H1 (cell line): ENCODE measurements around the gene HEXIM2. TPM values are rescaled to one million over a fixed set of nuclear protein-coding genes. Genes with fewer than 3 reads are reported as not detected.

Experiments used
- CTCF ChIA-PET: fragments of 300-600 bp; sonication (Branson Sonifier 250); formaldehyde crosslinking; loops from one replicate; lab custom pipeline; 2021; ENCODE audit not compliant: partially characterized antibody; lab: Charles Lee
- POLR2A ChIA-PET: fragments of 300-600 bp; sonication (Branson Sonifier 250); formaldehyde crosslinking; loops from one replicate; lab custom pipeline; 2021; ENCODE audit warnings: inconsistent platforms; ENCODE audit not compliant: partially characterized antibody; lab: Charles Lee
- DNase-seq, 2 experiments: peaks; one replicate each; pipeline versions ENCODE4 v3.0.0 to v3.0.0-alpha.2; 2010 to 2022; ENCODE audit warnings: low spot score in 2 of 2, low read depth in 1 of 2, mixed read lengths in 1 of 2
- FAIRE-seq: peaks from 2 replicates; lab custom pipeline; 2011; peaks lifted over from hg19 to GRCh38; lab: Jason Lieb, UNC
- H2AFZ ChIP-seq: 2 replicates; pipeline ENCODE4 v1.8.1; 2012; ENCODE audit warnings: low read length, inconsistent platforms
- H2AK5ac ChIP-seq: 2 replicates; pipeline ENCODE4 v1.6.1; 2013; ENCODE audit warnings: low read depth, low read length
- H2BK120ac ChIP-seq: replicated peaks from 2 replicates; pipeline ENCODE3; 2013; ENCODE audit warnings: low read depth, low read length, inconsistent platforms
- H2BK12ac ChIP-seq: 2 replicates; pipeline ENCODE4 v1.6.1; 2013; ENCODE audit warnings: low read depth, low read length
- H2BK15ac ChIP-seq: 2 replicates; pipeline ENCODE4 v1.6.1; 2013; ENCODE audit warnings: low read length
- H2BK20ac ChIP-seq: 2 replicates; pipeline ENCODE4 v1.6.1; 2013; ENCODE audit warnings: low read length
- H2BK5ac ChIP-seq: 2 replicates; pipeline ENCODE4 v1.6.1; 2013; ENCODE audit warnings: low read depth, low read length
- H3K14ac ChIP-seq: 2 replicates; pipeline ENCODE4 v1.6.1; 2013; ENCODE audit warnings: inconsistent platforms; ENCODE audit not compliant: insufficient read length
- H3K18ac ChIP-seq: 2 replicates; pipeline ENCODE4 v1.6.1; 2013; ENCODE audit warnings: low read length; ENCODE audit errors: extremely low read depth
- H3K23ac ChIP-seq: 2 replicates; pipeline ENCODE4 v1.6.1; 2013; ENCODE audit warnings: inconsistent platforms; ENCODE audit not compliant: insufficient read length
- H3K23me2 ChIP-seq: 2 replicates; pipeline ENCODE4 v1.6.1; 2013; ENCODE audit warnings: low read depth, low read length
- H3K27ac ChIP-seq: 2 replicates; pipeline ENCODE4 v1.6.1; 2011; ENCODE audit warnings: low read depth, low read length, inconsistent platforms
- H3K27me3 ChIP-seq, 4 experiments: replicated peaks in 1 of 4; 1 replicate in 1 of 4; 2 replicates in 3 of 4; pipeline versions ENCODE4 v1.6.1 to v1.8.1; 2011 to 2013; ENCODE audit warnings: low read length in 3 of 4, mild to moderate bottlenecking in 3 of 4, inconsistent platforms in 2 of 4, mixed read lengths in 2 of 4, moderate library complexity in 1 of 4; ENCODE audit not compliant: control insufficient read depth in 3 of 4, insufficient read depth in 3 of 4; ENCODE audit errors: extremely low read depth in 1 of 4
- H3K36me3 ChIP-seq, 4 experiments: 2 replicates each; pipeline versions ENCODE4 v1.6.1 to v1.8.1; 2011 to 2013; ENCODE audit warnings: mild to moderate bottlenecking in 4 of 4, low read length in 3 of 4, moderate library complexity in 2 of 4, control low read depth in 1 of 4, inconsistent platforms in 1 of 4; ENCODE audit not compliant: insufficient read depth in 4 of 4, control insufficient read depth in 2 of 4
- H3K4ac ChIP-seq: replicated peaks from 2 replicates; pipeline ENCODE3; 2013; ENCODE audit warnings: low read length, low read depth, mixed read lengths, inconsistent platforms; ENCODE audit not compliant: insufficient read length
- H3K4me1 ChIP-seq, 4 experiments: replicated peaks in 1 of 4; 1 replicate in 1 of 4; 2 replicates in 3 of 4; pipeline versions ENCODE4 v1.6.1 to v1.8.1; 2011 to 2013; ENCODE audit warnings: low read length in 3 of 4, inconsistent platforms in 2 of 4, mixed read lengths in 1 of 4; ENCODE audit not compliant: insufficient read depth in 4 of 4, control insufficient read depth in 3 of 4
- H3K4me2 ChIP-seq, 2 experiments: 2 replicates each; pipeline versions ENCODE4 v1.6.1 to v1.8.1; 2011 to 2013; ENCODE audit warnings: low read depth in 2 of 2, low read length in 2 of 2, control low read depth in 1 of 2, inconsistent platforms in 1 of 2, mild to moderate bottlenecking in 1 of 2; ENCODE audit not compliant: insufficient read depth in 1 of 2
- H3K4me3 ChIP-seq, 4 experiments: fragments of 200-600, 300-600 bp in 1 of 4; sonication (generic), shearing (Covaris generic), sonication (Bioruptor Twin) in 1 of 4; 2 replicates each; pipeline versions ENCODE4 v1.5.1 to v1.8.1; 2011 to 2016; ENCODE audit warnings: low read length in 4 of 4, low read depth in 3 of 4, control low read depth in 2 of 4, inconsistent platforms in 2 of 4, mild to moderate bottlenecking in 2 of 4, mixed read lengths in 1 of 4, moderate library complexity in 1 of 4; ENCODE audit not compliant: insufficient read depth in 2 of 4; ENCODE audit errors: extremely low read depth in 1 of 4
- H3K56ac ChIP-seq: replicated peaks from 2 replicates; pipeline ENCODE3; 2013; ENCODE audit warnings: low read depth, mild to moderate bottlenecking, mixed read lengths, low read length, inconsistent platforms; ENCODE audit not compliant: insufficient read length
- H3K79me1 ChIP-seq: 2 replicates; pipeline ENCODE4 v1.6.1; 2013; ENCODE audit warnings: low read depth, low read length, control low read depth
- H3K79me2 ChIP-seq, 2 experiments: 2 replicates each; pipeline versions ENCODE4 v1.6.1 to v1.8.1; 2012 to 2013; ENCODE audit warnings: low read length in 2 of 2, mild to moderate bottlenecking in 2 of 2, inconsistent platforms in 1 of 2; ENCODE audit not compliant: insufficient read depth in 2 of 2, control insufficient read depth in 1 of 2
- H3K9ac ChIP-seq, 4 experiments: replicated peaks in 1 of 4; 1 replicate in 1 of 4; 2 replicates in 3 of 4; pipeline versions ENCODE4 v1.6.1 to v1.8.1; 2011 to 2013; ENCODE audit warnings: low read depth in 3 of 4, low read length in 3 of 4, control low read depth in 2 of 4, mild to moderate bottlenecking in 2 of 4, moderate library complexity in 2 of 4, inconsistent platforms in 1 of 4; ENCODE audit errors: extremely low read depth in 1 of 4
- H3K9me3 ChIP-seq, 2 experiments: 2 replicates each; pipeline versions ENCODE4 v1.6.1 to v1.8.1; 2012 to 2013; ENCODE audit warnings: mild to moderate bottlenecking in 2 of 2, moderate library complexity in 2 of 2, control low read depth in 1 of 2, inconsistent platforms in 1 of 2, low read depth in 1 of 2, low read length in 1 of 2, mixed read lengths in 1 of 2; ENCODE audit not compliant: insufficient read depth in 2 of 2
- H4K20me1 ChIP-seq, 2 experiments: replicated peaks in 1 of 2; 2 replicates each; pipeline versions ENCODE3 to v1.8.1; 2011 to 2013; ENCODE audit warnings: inconsistent platforms in 2 of 2, low read length in 2 of 2, mild to moderate bottlenecking in 1 of 2; ENCODE audit not compliant: insufficient read depth in 2 of 2, control insufficient read depth in 1 of 2
- H4K5ac ChIP-seq: 2 replicates; pipeline ENCODE4 v1.6.1; 2013; ENCODE audit warnings: low read length, low read depth, mixed read lengths, inconsistent platforms; ENCODE audit not compliant: insufficient read length
- H4K8ac ChIP-seq: 2 replicates; pipeline ENCODE4 v1.8.0; 2013; ENCODE audit warnings: mild to moderate bottlenecking, moderate library complexity, low read length, inconsistent platforms; ENCODE audit not compliant: insufficient read depth; ENCODE audit errors: extremely low read depth
- H4K91ac ChIP-seq: replicated peaks from 2 replicates; pipeline ENCODE3; 2013; ENCODE audit warnings: low read length, mixed read lengths, inconsistent platforms; ENCODE audit not compliant: insufficient read length
- CHD2 ChIP-seq: IDR thresholded peaks from 2 replicates; pipeline ENCODE4 v1.6.1; 2012; ENCODE audit warnings: low read length, improper control_type of control experiment
- EGR1 ChIP-seq: IDR thresholded peaks from 2 replicates; pipeline ENCODE4 v1.6.1; 2011; ENCODE audit warnings: low read depth, low read length, borderline replicate concordance
- JUN ChIP-seq: IDR thresholded peaks from 2 replicates; pipeline ENCODE4 v1.6.1; 2011; ENCODE audit warnings: low read depth, mild to moderate bottlenecking, improper control_type of control experiment, low read length
- MAFK ChIP-seq: IDR thresholded peaks from 2 replicates; pipeline ENCODE4 v1.6.1; 2012; ENCODE audit warnings: low read depth, mild to moderate bottlenecking, improper control_type of control experiment, low read length
- NANOG ChIP-seq: IDR thresholded peaks from 2 replicates; pipeline ENCODE4 v1.6.1; 2011; ENCODE audit warnings: low read length, low read depth, mild to moderate bottlenecking, inconsistent platforms; ENCODE audit not compliant: insufficient read depth, poor library complexity, severe bottlenecking
- SAP30 ChIP-seq: fragments of 300-600 bp; sonication (generic); IDR thresholded peaks from 2 replicates; pipeline ENCODE4 v1.7.1; 2012; ENCODE audit warnings: low read length, moderate library complexity, mild to moderate bottlenecking, inconsistent platforms; ENCODE audit not compliant: insufficient read depth, insufficient replicate concordance
- SP1 ChIP-seq: IDR thresholded peaks from 2 replicates; pipeline ENCODE4 v1.6.1; 2011; ENCODE audit warnings: low read depth, low read length
- SP4 ChIP-seq: IDR thresholded peaks from 2 replicates; pipeline ENCODE4 v1.6.1; 2012; ENCODE audit warnings: low read length, inconsistent platforms
- TAF1 ChIP-seq: IDR thresholded peaks from 2 replicates; pipeline ENCODE4 v1.6.1; 2011; ENCODE audit warnings: mild to moderate bottlenecking, low read depth, low read length
- TBP ChIP-seq: IDR thresholded peaks from 2 replicates; pipeline ENCODE4 v1.6.1; 2011; ENCODE audit warnings: low read depth, low read length, improper control_type of control experiment
- TCF12 ChIP-seq: IDR thresholded peaks from 2 replicates; pipeline ENCODE4 v1.6.1; 2011; ENCODE audit warnings: low read depth, mild to moderate bottlenecking, low read length
- WGBS, 2 experiments: shearing (Covaris generic) in 1 of 2; methylation state at CpG; one replicate each; pipeline versions ENCODE4 v1.1.6 to v1.1.7; 2013 to 2015; ENCODE audit warnings: low lambda C conversion rate in 2 of 2, mixed read lengths in 2 of 2, inconsistent platforms in 1 of 2, low coverage in 1 of 2, missing lambda C conversion rate in 1 of 2; ENCODE audit not compliant: insufficient replicate concordance in 2 of 2, insufficient coverage in 1 of 2, insufficient read length in 1 of 2; ENCODE audit errors: extremely low coverage in 1 of 2, missing lambda C conversion rate in 1 of 2; 5-methylcytosine and 5-hydroxymethylcytosine counted together
- polyA plus RNA-seq, 7 experiments: library from polyadenylated mRNA; depleted of rRNA in 3 of 7; stranded (reverse) in 5 of 7; unstranded in 2 of 7; fragments of >200 nt in 5 of 7; fragments of 200-250 nt in 2 of 7; gene quantifications; 1 replicate in 5 of 7; 2 replicates in 1 of 7; 4 replicates in 1 of 7; pipeline versions ENCODE4 v1.2.1 to v1.2.3, GENCODE V29; 2011 to 2013; ENCODE audit warnings: missing spikeins in 2 of 7, mixed read lengths in 2 of 7
- total RNA-seq: library from RNA; stranded (reverse); fragmentation: NEBNext Ultra II Directional; extraction: Animal tissue kit (Norgen Biotek cat#: 25700); gene quantifications from 2 replicates; pipeline ENCODE4 v1.2.1, GENCODE V29; 2021
- TF ChIP-seq, protein P1 (sequence below): IDR thresholded peaks from 2 replicates; pipeline ENCODE4 v1.6.1; 2011; ENCODE audit warnings: low read depth, mild to moderate bottlenecking, low read length; ENCODE audit not compliant: insufficient read depth

HEXIM2 gene
- total and polyA plus RNA-seq, 2 of the 8 experiments (the other 6 are each of a cell fraction or from before 2014, with no cell fraction given): 7.5 to 13.2 TPM

GRCh38 chr17:45147581-45148182, 14.0 kb upstream of the HEXIM2 start:
- H2BK120ac ChIP-seq: peak overlapping the region; percentile 71
- peaks cover 5 to 10% of the 10 kb centered on the region in 2 experiments for H4K20me1 ChIP-seq
- peak overlapping the region; percentile 88 to 96 (median 94) for H3K9ac ChIP-seq
- peak overlapping the region; percentile 82; the same call in 1 of the 2 replicates for H2BK12ac ChIP-seq
- H2BK15ac ChIP-seq: peak overlapping the region; percentile 18; the same call in 1 of the 2 replicates
- peak overlapping the region; percentile 82; the same call in 1 of the 2 replicates for H3K18ac ChIP-seq
- no peak overlapping the region for H3K14ac ChIP-seq
- H3K36me3 ChIP-seq: no peaks in the 10 kb centered on the region
- peak overlapping the region; percentile 27; the same call in 1 of the 2 replicates for H2AFZ ChIP-seq
- peak overlapping the region; percentile 99 for H3K27ac ChIP-seq
- no peak overlapping the region for H2BK20ac ChIP-seq
- DNase-seq: peak in 1 of 2 experiments; percentile 89
- WGBS, 2 experiments: 2% methylated on average over 38 of the region's 38 CpGs; no CpG with 5 or more reads in 1 of the 2 experiments
- peak overlapping the region; percentile 68 to 93 (median 74) for H3K4me3 ChIP-seq
- H3K27me3 ChIP-seq: no peaks in the 10 kb centered on the region
- H4K8ac ChIP-seq: peak overlapping the region; percentile 69; the same call in 1 of the 2 replicates
- peak overlapping the region; percentile 68 to 70 for H3K4me2 ChIP-seq
- no peaks in the 10 kb centered on the region for H3K9me3 ChIP-seq
- H3K56ac ChIP-seq: peak overlapping the region; percentile 77
- no peak overlapping the region for H3K23ac ChIP-seq
- peaks cover 3% of the 10 kb centered on the region; the same call in 1 of the 2 replicates for H3K79me1 ChIP-seq
- H2BK5ac ChIP-seq: peak overlapping the region; percentile 90
- H3K4me1 ChIP-seq: peaks cover 3 to 23% (median 19%) of the 10 kb centered on the region in 4 experiments
- H3K23me2 ChIP-seq: peaks cover 22% of the 10 kb centered on the region
- peak overlapping the region; percentile 95 for H4K5ac ChIP-seq
- H3K79me2 ChIP-seq: peaks cover 0 to 26% of the 10 kb centered on the region in 2 experiments; a peak in 2 of 4 replicates
- FAIRE-seq: no peak
- H3K4ac ChIP-seq: no peak overlapping the region
- POLR2A ChIA-PET: interaction anchor here (0.7 to 20.3 kb wide), 44 partner anchors 15 to 278 kb away, joined by 3 to 1076 read pairs (median 4); partner anchors contain the start of genes ACBD4, FMNL1, HEXIM2 and PLCD3
- CTCF ChIA-PET: interaction anchor here (0.7 to 9.4 kb wide), 11 partner anchors 14 to 136 kb away, joined by 3 to 187 read pairs (median 12); partner anchors contain the start of genes FMNL1 and HEXIM2
- H2AK5ac ChIP-seq: no peak overlapping the region
- peak overlapping the region; percentile 81 for H4K91ac ChIP-seq
- peak; percentile 87 for TF ChIP-seq TBP
- TF ChIP-seq TAF1: peak; percentile 83
- TF ChIP-seq SP4: no peak; the same call in 1 of the 2 replicates
- TF ChIP-seq NANOG: no peak
- no peak for TF ChIP-seq MAFK
- TF ChIP-seq TCF12: no peak
- TF ChIP-seq, protein P1, sequence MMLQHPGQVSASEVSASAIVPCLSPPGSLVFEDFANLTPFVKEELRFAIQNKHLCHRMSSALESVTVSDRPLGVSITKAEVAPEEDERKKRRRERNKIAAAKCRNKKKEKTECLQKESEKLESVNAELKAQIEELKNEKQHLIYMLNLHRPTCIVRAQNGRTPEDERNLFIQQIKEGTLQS: no peak
- no peak for TF ChIP-seq JUN
- peak; percentile 95 for TF ChIP-seq CHD2
- peak; percentile 74; the same call in 1 of the 2 replicates for TF ChIP-seq SP1
- TF ChIP-seq EGR1: no peak
- no peak for TF ChIP-seq SAP30
